Uterus (tissue), 4 donors: ENCODE measurements around the gene KCNC2. TPM values are rescaled to one million over a fixed set of nuclear protein-coding genes. Genes with fewer than 3 reads are reported as not detected.

Experiments
- DNase-seq, 2 donors: peaks; one replicate each; pipeline ENCODE4 v3.0.0-alpha.2; 2019 to 2020
- H3K27ac ChIP-seq, 2 donors: fragments of 200-600 bp; sonication (generic); 1 replicate in 1 of 2; 2 replicates in 1 of 2; pipeline ENCODE4 v1.5.1; 2016 to 2018
- H3K27me3 ChIP-seq, 2 donors: fragments of 200-600 bp; sonication (generic); one replicate each; pipeline ENCODE4 v1.5.1; 2018 to 2019; ENCODE audit warnings: control low read depth in 1 of 2
- H3K36me3 ChIP-seq, 2 donors: fragments of 200-600 bp; sonication (generic); one replicate each; pipeline ENCODE4 v1.5.1; 2019; ENCODE audit warnings: control low read depth in 1 of 2
- H3K4me1 ChIP-seq, 2 donors: fragments of 200-600 bp; sonication (generic); one replicate each; pipeline ENCODE4 v1.5.1; 2018 to 2019; ENCODE audit warnings: control low read depth in 1 of 2
- H3K4me3 ChIP-seq, 2 donors: fragments of 200-600 bp; sonication (generic); 1 replicate in 1 of 2; 2 replicates in 1 of 2; pipeline ENCODE4 v1.5.1; 2018 to 2019; ENCODE audit warnings: mild to moderate bottlenecking in 1 of 2
- H3K9me3 ChIP-seq, 2 donors: fragments of 200-600 bp; sonication (generic); one replicate each; pipeline ENCODE4 v1.5.1; 2019; ENCODE audit warnings: control low read depth in 1 of 2
- CTCF ChIP-seq, 4 experiments: fragments of 200-600 bp in 2 of 4; fragments of 450-650 bp in 2 of 4; sonication (generic) in 2 of 4; IDR thresholded peaks; one replicate each; pipeline ENCODE4 v1.5.1; 2016 to 2019; ENCODE audit warnings: antibody characterized with exemption in 4 of 4, mild to moderate bottlenecking in 2 of 4, moderate library complexity in 1 of 4
- POLR2A ChIP-seq, 2 donors: fragments of 450-650 bp; IDR thresholded peaks; one replicate each; pipeline ENCODE4 v1.6.1; 2016; ENCODE audit warnings: antibody characterized with exemption in 2 of 2, mild to moderate bottlenecking in 1 of 2, moderate library complexity in 1 of 2
- intact Hi-C: fragments of 100-400 bp; cut with DNase I; formaldehyde crosslinking; loops from one replicate; pipeline ENCODE4 v1.15.1; 2023; ENCODE audit warnings: low total_unique reads
- total RNA-seq, 4 donors: library from RNA; depleted of rRNA in 3 of 4; stranded (reverse); fragments of >200 nt in 3 of 4; gene quantifications; one replicate each; pipeline versions ENCODE4 v1.1.0 to v1.2.4, GENCODE V29; 2014 to 2023
- donor health status: DM: yes; HTN: yes; CAD: no.

The KCNC2 gene
- total RNA-seq, 4 donors from 2014 or later, result 3.6 TPM; not detected in 3

DNA sequence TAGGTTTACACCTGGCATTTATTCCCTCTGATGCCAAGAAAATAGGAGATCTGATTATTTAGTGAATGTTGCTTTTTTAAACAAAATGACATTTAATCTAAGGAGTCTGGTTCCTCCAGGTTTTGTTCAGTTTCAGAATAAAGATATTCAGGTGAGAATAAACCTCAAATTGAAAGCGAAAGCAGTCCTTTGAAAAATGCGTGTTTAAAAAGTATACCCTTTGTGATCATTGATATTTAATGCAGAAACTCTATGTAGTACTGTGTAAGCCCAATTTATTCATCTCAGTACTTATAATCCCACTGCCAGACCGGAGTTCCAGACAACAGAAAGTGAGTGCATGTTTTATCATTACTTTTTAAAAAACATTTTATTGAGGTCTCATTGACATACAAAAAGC lies 210.2 kb downstream of the KCNC2 start:
- H3K27ac ChIP-seq, result no peak overlapping the region
- no peaks in the 10 kb centered on the region for H3K36me3 ChIP-seq
- DNase-seq, result no peak
- no peaks in the 10 kb centered on the region for H3K27me3 ChIP-seq
- TF ChIP-seq CTCF (IDR thresholded peaks at IDR 0.05), result no peak
- TF ChIP-seq POLR2A (IDR thresholded peaks at IDR 0.05), result no peak
- no peaks in the 10 kb centered on the region for H3K9me3 ChIP-seq
- H3K4me3 ChIP-seq, result no peak overlapping the region
- no peaks in the 10 kb centered on the region for H3K4me1 ChIP-seq
- intact Hi-C loops, result no loop called here

Other genes with a start within 250 kb of the KCNC2 start
- 10 to 100 TPM in 3 of 4 donors, 1 to 10 TPM in 1; 3.1 to 30.9 (median 25.6) TPM for gene CAPS2, start 120.5 kb upstream of the KCNC2 start, total RNA-seq
- gene GLIPR1L1, start 124.8 kb upstream of the KCNC2 start, total RNA-seq, result not detected
- gene GLIPR1L2, start 181.2 kb upstream of the KCNC2 start, total RNA-seq, result 1 to 10 TPM in 2 of 4 donors, not detected in 2; 2.9 to 4.6 TPM